HG02840 (cell line): ENCODE measurements around the gene VPS13A.
"Not testable (repeated sequence)": the region's sequence is repeated elsewhere in the genome, so short reads cannot be mapped to it uniquely, and the experiment has no call there.

Experiments
- ATAC-seq: cut with Tn5 transposase; IDR thresholded peaks from one replicate; pipeline ENCODE4 v1.9.1; 2021; ENCODE audit warnings: mild to moderate bottlenecking, moderate library complexity, moderate number of reproducible peaks; ENCODE audit not compliant: unreplicated experiment, low FRiP score

The VPS13A gene

GRCh38 chr9:77180056-77180455 lies 2.7 kb downstream of the VPS13A start:
- no peak for ATAC-seq

GRCh38 chr9:77183581-77183980 lies 6.2 kb downstream of the VPS13A start:
- no peak for ATAC-seq

- no peak for ATAC-seq
Measured at GRCh38 chr9:77188242-77188641, 10.9 kb downstream of the VPS13A start.

- no peak for ATAC-seq
Measured at GRCh38 chr9:77194423-77194822, 17.1 kb downstream of the VPS13A start.

GRCh38 chr9:77210116-77210515 lies 32.8 kb downstream of the VPS13A start:
- no peak for ATAC-seq

GRCh38 chr9:77211561-77211960 lies 34.2 kb downstream of the VPS13A start:
- no peak for ATAC-seq

GRCh38 chr9:77212801-77213200 lies 35.5 kb downstream of the VPS13A start:
- no peak for ATAC-seq

- no peak for ATAC-seq
Measured at GRCh38 chr9:77215874-77216273, 38.5 kb downstream of the VPS13A start.

- no peak for ATAC-seq
Measured at GRCh38 chr9:77218612-77219011, 41.3 kb downstream of the VPS13A start.

- ATAC-seq: no peak
Measured at GRCh38 chr9:77221431-77221830, 44.1 kb downstream of the VPS13A start.

- no peak for ATAC-seq
Measured at GRCh38 chr9:77224746-77225312, 47.5 kb downstream of the VPS13A start.

GRCh38 chr9:77236693-77237092 lies 59.4 kb downstream of the VPS13A start:
- no peak for ATAC-seq

GRCh38 chr9:77237896-77238295 lies 60.6 kb downstream of the VPS13A start:
- no peak for ATAC-seq

- no peak for ATAC-seq
Measured at GRCh38 chr9:77251050-77251449, 73.7 kb downstream of the VPS13A start.

GRCh38 chr9:77257275-77257674 lies 79.9 kb downstream of the VPS13A start:
- no peak for ATAC-seq

GRCh38 chr9:77261605-77262004 lies 84.3 kb downstream of the VPS13A start:
- no peak for ATAC-seq

- not testable (repeated sequence) for ATAC-seq
Measured at GRCh38 chr9:77267762-77268161, 90.4 kb downstream of the VPS13A start.

GRCh38 chr9:77271023-77271690 lies 93.8 kb downstream of the VPS13A start:
- no peak for ATAC-seq

- no peak for ATAC-seq
Measured at GRCh38 chr9:77276799-77277198, 99.5 kb downstream of the VPS13A start.

GRCh38 chr9:77277719-77278118 lies 100.4 kb downstream of the VPS13A start:
- ATAC-seq: no peak

GRCh38 chr9:77283991-77284390 lies 106.7 kb downstream of the VPS13A start:
- ATAC-seq: no peak

GRCh38 chr9:77284616-77285015 lies 107.3 kb downstream of the VPS13A start:
- no peak for ATAC-seq
